Fibroblast of peridontal ligament (primary cell): ENCODE data around the gene RIN3.

Experiments used
- DNase-seq: peaks from one replicate; pipeline ENCODE4 v3.0.0-alpha.2; 2010; ENCODE audit errors: extremely low read depth

Gene RIN3

GRCh38 chr14:92555465-92556111, 42.0 kb downstream of the RIN3 start:
- DNase-seq, result no peak

- no peak for DNase-seq
Measured at GRCh38 chr14:92556255-92556741, 42.7 kb downstream of the RIN3 start.

- no peak for DNase-seq
Measured at GRCh38 chr14:92556863-92557543, 43.4 kb downstream of the RIN3 start.

GRCh38 chr14:92557544-92557912, 43.9 kb downstream of the RIN3 start:
- DNase-seq, result no peak

GRCh38 chr14:92558319-92558718, 44.7 kb downstream of the RIN3 start:
- no peak for DNase-seq

- DNase-seq, result no peak
Measured at GRCh38 chr14:92559486-92559885, 45.9 kb downstream of the RIN3 start.

GRCh38 chr14:92560106-92560865, 46.7 kb downstream of the RIN3 start:
- no peak for DNase-seq

- DNase-seq, result no peak
Measured at GRCh38 chr14:92561906-92562479, 48.4 kb downstream of the RIN3 start.

GRCh38 chr14:92563359-92563758, 49.8 kb downstream of the RIN3 start:
- peak; percentile 60 for DNase-seq

GRCh38 chr14:92563765-92564285, 50.2 kb downstream of the RIN3 start:
- no peak for DNase-seq

- DNase-seq, result no peak
Measured at GRCh38 chr14:92564344-92565039, 50.9 kb downstream of the RIN3 start.

GRCh38 chr14:92565040-92565717, 51.6 kb downstream of the RIN3 start:
- DNase-seq, result no peak

- DNase-seq, result no peak
Measured at GRCh38 chr14:92565718-92566115, 52.1 kb downstream of the RIN3 start.

GRCh38 chr14:92567173-92567725, 53.7 kb downstream of the RIN3 start:
- DNase-seq, result no peak

- DNase-seq, result no peak
Measured at GRCh38 chr14:92568621-92569479, 55.3 kb downstream of the RIN3 start.

- no peak for DNase-seq
Measured at GRCh38 chr14:92570674-92571262, 57.2 kb downstream of the RIN3 start.

GRCh38 chr14:92572050-92572449, 58.5 kb downstream of the RIN3 start:
- DNase-seq, result no peak

- DNase-seq, result no peak
Measured at GRCh38 chr14:92573761-92574498, 60.3 kb downstream of the RIN3 start.
